Ovary (tissue), 3 donors: Measurements from ENCODE around the gene ESM1.
"Not testable (repeated sequence)": the region's sequence is repeated elsewhere in the genome, so short reads cannot be mapped to it uniquely, and the experiment has no call there.

ENCODE experiments used
- EP300 ChIP-seq: sonication (generic); formaldehyde crosslinking; IDR thresholded peaks from one replicate; pipeline ENCODE4 v1.6.1; 2017; ENCODE audit warnings: antibody characterized with exemption
- POLR2A ChIP-seq: fragments of 450-650 bp; IDR thresholded peaks from one replicate; pipeline ENCODE4 v1.6.1; 2017; ENCODE audit warnings: antibody characterized with exemption, mild to moderate bottlenecking, moderate library complexity
- TF ChIP-seq, protein P1 (sequence below), 3 donors: fragments of 450-650 bp in 2 of 3; fragments of 200-600 bp in 1 of 3; IDR thresholded peaks; one replicate each; pipeline versions ENCODE4 v1.5.1 to v1.8.0; 2016 to 2022; ENCODE audit warnings: antibody characterized with exemption in 3 of 3, mild to moderate bottlenecking in 1 of 3
- donor health status: DM: no; HTN: no; CAD: no.

GRCh38 chr5:55010149-55010548 is 24.8 kb upstream of the ESM1 start:
- not testable (repeated sequence) for TF ChIP-seq EP300, POLR2A
- TF ChIP-seq, protein P1, sequence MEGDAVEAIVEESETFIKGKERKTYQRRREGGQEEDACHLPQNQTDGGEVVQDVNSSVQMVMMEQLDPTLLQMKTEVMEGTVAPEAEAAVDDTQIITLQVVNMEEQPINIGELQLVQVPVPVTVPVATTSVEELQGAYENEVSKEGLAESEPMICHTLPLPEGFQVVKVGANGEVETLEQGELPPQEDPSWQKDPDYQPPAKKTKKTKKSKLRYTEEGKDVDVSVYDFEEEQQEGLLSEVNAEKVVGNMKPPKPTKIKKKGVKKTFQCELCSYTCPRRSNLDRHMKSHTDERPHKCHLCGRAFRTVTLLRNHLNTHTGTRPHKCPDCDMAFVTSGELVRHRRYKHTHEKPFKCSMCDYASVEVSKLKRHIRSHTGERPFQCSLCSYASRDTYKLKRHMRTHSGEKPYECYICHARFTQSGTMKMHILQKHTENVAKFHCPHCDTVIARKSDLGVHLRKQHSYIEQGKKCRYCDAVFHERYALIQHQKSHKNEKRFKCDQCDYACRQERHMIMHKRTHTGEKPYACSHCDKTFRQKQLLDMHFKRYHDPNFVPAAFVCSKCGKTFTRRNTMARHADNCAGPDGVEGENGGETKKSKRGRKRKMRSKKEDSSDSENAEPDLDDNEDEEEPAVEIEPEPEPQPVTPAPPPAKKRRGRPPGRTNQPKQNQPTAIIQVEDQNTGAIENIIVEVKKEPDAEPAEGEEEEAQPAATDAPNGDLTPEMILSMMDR (IDR thresholded peaks at IDR 0.05) = not testable (repeated sequence)
